Measurements from ENCODE around the gene SLCO3A1. TPM values are rescaled to one million over a fixed set of nuclear protein-coding genes. Genes with fewer than 3 reads are reported as not detected.

Gene SLCO3A1
- total RNA-seq, 4 donors from 2014 or later = 10.9 to 18.1 (median 14.2) TPM

DNA sequence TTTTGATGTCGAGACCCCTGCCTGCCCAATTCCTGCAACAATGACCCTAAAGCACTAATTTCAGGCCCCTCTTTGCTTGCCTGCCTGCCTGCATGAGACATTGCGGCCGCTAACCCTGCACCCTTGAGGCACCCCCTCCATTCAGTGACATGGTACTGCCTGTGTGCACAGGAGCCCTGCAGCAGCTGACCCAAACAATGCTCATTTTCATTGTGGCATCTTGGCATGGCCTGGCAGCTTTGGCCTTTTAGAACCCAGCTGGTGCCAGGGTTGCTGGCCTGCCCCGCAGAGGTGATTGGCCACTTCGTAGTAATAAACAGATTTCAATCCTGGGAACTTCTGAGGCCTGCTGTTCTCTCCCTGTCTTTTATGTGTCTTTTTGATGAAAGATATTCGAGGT is 33.8 kb downstream of the SLCO3A1 start:
- H3K4me3 ChIP-seq = no peak overlapping the region
- intact Hi-C loops (cut with DNase I) = loop anchor here (10.0 kb wide), 1 partner anchor 187 kb away; no protein-coding TSS in a partner anchor
- H3K4me1 ChIP-seq = peaks cover 5 to 87% (median 42%) of the 10 kb centered on the region in 3 donors
- no peaks in the 10 kb centered on the region for H3K9me3 ChIP-seq
- 66 to 73% methylated on average over 6 of the region's 6 CpGs for WGBS, 2 donors
- H3K36me3 ChIP-seq = no peaks in the 10 kb centered on the region
- no peak for TF ChIP-seq POLR2A (IDR thresholded peaks at IDR 0.05)
- TF ChIP-seq, protein P1, sequence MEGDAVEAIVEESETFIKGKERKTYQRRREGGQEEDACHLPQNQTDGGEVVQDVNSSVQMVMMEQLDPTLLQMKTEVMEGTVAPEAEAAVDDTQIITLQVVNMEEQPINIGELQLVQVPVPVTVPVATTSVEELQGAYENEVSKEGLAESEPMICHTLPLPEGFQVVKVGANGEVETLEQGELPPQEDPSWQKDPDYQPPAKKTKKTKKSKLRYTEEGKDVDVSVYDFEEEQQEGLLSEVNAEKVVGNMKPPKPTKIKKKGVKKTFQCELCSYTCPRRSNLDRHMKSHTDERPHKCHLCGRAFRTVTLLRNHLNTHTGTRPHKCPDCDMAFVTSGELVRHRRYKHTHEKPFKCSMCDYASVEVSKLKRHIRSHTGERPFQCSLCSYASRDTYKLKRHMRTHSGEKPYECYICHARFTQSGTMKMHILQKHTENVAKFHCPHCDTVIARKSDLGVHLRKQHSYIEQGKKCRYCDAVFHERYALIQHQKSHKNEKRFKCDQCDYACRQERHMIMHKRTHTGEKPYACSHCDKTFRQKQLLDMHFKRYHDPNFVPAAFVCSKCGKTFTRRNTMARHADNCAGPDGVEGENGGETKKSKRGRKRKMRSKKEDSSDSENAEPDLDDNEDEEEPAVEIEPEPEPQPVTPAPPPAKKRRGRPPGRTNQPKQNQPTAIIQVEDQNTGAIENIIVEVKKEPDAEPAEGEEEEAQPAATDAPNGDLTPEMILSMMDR (IDR thresholded peaks at IDR 0.05) = no peak
- no peak for DNase-seq
- peak overlapping the region in 1 of 4 donors; percentile 32 for H3K27ac ChIP-seq
- no peaks in the 10 kb centered on the region for H3K27me3 ChIP-seq

DNA sequence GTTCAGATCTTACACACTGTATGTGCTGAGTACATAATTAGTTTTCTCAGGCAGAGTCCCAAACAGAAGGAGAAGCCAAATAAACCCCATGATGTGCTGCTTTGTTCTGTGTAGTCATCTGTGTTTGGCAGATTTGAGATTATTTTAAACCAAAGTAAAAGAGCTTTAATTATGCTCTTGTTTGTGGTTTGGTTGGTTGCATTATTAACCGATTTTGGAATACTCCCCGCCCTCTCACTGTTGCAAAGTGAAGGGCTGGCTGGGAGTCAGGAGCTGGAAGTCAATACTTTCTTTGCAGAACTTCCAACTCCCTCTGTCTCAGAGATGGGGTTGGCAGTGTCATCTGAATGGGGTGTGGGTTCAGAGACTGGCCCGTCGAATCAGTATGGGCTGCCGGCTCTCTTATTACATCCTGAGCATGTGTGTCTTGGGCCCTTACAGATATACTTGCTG is 34.4 kb downstream of the SLCO3A1 start:
- H3K4me1 ChIP-seq = peaks cover 5 to 86% (median 43%) of the 10 kb centered on the region in 3 donors
- no peak for DNase-seq
- 26 to 33% methylated on average over 5 of the region's 5 CpGs for WGBS, 2 donors

DNA sequence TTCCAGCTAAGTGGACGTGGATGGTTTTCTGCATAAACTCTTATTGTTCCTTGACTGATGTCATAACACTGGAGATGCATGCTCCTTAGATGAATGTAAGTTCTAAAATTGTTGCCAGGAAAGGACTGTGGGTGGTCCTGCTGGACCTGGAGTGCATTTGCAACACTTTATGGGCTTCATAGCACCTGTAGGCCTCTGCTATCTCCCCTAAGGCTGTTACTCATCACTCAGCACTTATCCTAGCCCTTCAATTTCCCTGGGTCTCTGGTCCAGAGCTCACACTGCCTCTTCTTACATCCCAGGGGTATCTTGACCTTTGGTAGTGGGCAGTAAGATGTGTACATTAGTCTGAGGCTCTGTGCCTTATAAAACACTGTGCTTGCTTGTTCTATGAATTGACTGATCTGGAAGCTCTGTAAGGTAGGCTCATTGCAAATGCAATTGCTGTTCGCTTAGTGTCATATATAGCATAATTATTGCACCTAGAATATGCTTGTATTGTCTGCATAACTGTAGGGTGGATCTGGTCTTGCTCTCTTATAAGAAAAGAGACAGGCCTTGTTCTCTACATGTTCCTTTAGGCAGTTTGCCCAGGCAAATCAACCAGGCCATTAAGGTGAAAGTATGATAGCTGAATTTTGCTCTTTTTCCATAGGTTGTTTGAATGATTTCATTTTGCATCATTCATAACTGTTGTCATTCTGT is 35.8 kb downstream of the SLCO3A1 start:
- intact Hi-C loops (cut with DNase I) = loop anchor here (10.0 kb wide), 1 partner anchor 186 kb away; no protein-coding TSS in a partner anchor
- no peaks in the 10 kb centered on the region for H3K36me3 ChIP-seq
- no peaks in the 10 kb centered on the region for H3K27me3 ChIP-seq
- no peak overlapping the region for H3K27ac ChIP-seq
- DNase-seq = no peak
- H3K4me1 ChIP-seq = peaks cover 5 to 86% (median 43%) of the 10 kb centered on the region in 3 donors
- no peak for TF ChIP-seq POLR2A (IDR thresholded peaks at IDR 0.05)
- TF ChIP-seq, protein P1 (IDR thresholded peaks at IDR 0.05) = no peak
- H3K9me3 ChIP-seq = no peaks in the 10 kb centered on the region
- 86 to 92% methylated on average over 2 of the region's 2 CpGs for WGBS, 2 donors
- H3K4me3 ChIP-seq = no peak overlapping the region

More for the DNA sequence above, 34.4 kb downstream of the SLCO3A1 start:
- H3K9me3 ChIP-seq = no peaks in the 10 kb centered on the region
- H3K36me3 ChIP-seq = no peaks in the 10 kb centered on the region
- no peak overlapping the region for H3K4me3 ChIP-seq
- H3K27ac ChIP-seq = peak overlapping the region in 2 of 4 donors; percentile 32
- no peak for TF ChIP-seq POLR2A (IDR thresholded peaks at IDR 0.05)
- H3K27me3 ChIP-seq = no peaks in the 10 kb centered on the region
- intact Hi-C loops (cut with DNase I) = loop anchor here (10.0 kb wide), 1 partner anchor 187 kb away; no protein-coding TSS in a partner anchor

DNA sequence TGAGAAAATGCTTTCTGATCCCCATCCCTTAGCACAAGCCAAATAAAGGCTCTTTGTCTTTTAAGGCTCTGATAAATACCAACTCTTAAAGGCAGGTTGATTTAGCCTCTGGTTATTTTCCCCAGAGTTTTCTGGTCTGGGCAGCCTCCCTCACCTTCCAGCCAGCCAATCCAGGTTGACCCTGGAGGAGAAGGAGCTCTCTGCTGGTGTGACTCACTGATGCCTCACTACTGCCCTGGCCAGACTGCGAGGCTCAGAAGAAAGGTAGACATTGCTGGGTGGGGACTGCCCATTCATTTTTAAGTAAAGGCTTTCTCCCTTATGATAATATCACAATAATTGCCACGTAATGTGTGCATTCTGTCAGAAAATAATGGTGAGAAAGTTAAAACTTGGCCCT is 37.1 kb downstream of the SLCO3A1 start:
- intact Hi-C loops (cut with DNase I) = no loop called here
- no peak for DNase-seq

DNA sequence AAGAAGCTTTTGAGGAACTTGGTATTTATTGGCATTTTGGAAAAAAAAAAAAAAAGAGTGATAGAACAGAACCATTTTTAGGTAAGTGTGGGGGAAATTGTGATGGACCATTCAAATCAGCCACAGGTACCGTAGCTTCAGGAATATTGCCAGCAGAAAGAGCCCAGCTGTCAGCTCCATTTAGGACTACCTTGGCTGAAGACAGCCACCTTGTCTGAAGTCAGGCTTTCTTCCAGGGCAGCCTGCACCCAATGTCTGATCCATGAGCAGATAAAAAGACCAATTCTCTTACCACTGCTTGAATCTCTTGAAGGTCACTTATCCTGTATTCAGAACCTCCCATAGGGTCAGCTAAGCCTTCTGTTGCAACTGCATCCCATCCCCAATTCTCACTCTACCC is 37.6 kb downstream of the SLCO3A1 start:
- intact Hi-C loops (cut with DNase I) = no loop called here
- no peak for DNase-seq
- H3K4me3 ChIP-seq = no peak overlapping the region
- WGBS, 2 donors = 50 to 61% methylated on average over 1 of the region's 1 CpG
- TF ChIP-seq, protein P1 (IDR thresholded peaks at IDR 0.05) = no peak
- no peak for TF ChIP-seq POLR2A (IDR thresholded peaks at IDR 0.05)
- peaks cover 5 to 90% (median 55%) of the 10 kb centered on the region in 3 donors for H3K4me1 ChIP-seq
- H3K27ac ChIP-seq = peak overlapping the region; percentile 17 to 77 (median 53)
- H3K9me3 ChIP-seq = no peaks in the 10 kb centered on the region
- H3K36me3 ChIP-seq = no peaks in the 10 kb centered on the region
- no peaks in the 10 kb centered on the region for H3K27me3 ChIP-seq

More for the DNA sequence above, 37.1 kb downstream of the SLCO3A1 start:
- Histone ChIP-seq H3K4me3 (no peak overlapping the region), H3K27ac (peak overlapping the region; percentile 17 to 77 (median 58)), H3K4me1 (peaks cover 5 to 90% (median 50%) of the 10 kb centered on the region in 3 donors), H3K9me3 (no peaks in the 10 kb centered on the region), H3K36me3 (no peaks in the 10 kb centered on the region), H3K27me3 (no peaks in the 10 kb centered on the region)
- WGBS, 2 donors = 30 to 71% methylated on average over 2 of the region's 2 CpGs
- TF ChIP-seq POLR2A (IDR thresholded peaks at IDR 0.05) = no peak
- TF ChIP-seq, protein P1 (IDR thresholded peaks at IDR 0.05) = no peak
